HCT116 (cell line): Measurements from ENCODE around the gene SLC41A3. TPM values are rescaled to one million over a fixed set of nuclear protein-coding genes. Genes with fewer than 3 reads are reported as not detected.

ENCODE experiments used
- ATAC-seq: fragments of 200-7000 bp; cut with Tn5 transposase; 2 replicates; pipeline ENCODE4 v1.9.1; 2020; ENCODE audit warnings: mild to moderate bottlenecking, moderate library complexity
- BruUV-seq: library from RNA; stranded (reverse); fragments of 400-500 nt; replicated peaks from 2 replicates; lab custom pipeline; 2021; lab: Mats Ljungman, UMichigan
- CTCF ChIA-PET: fragments of 300-600 bp; sonication (Branson Sonifier 250); formaldehyde crosslinking; loops from one replicate; lab custom pipeline; 2021; ENCODE audit warnings: antibody characterized with exemption; lab: Charles Lee
- POLR2A ChIA-PET: fragments of 300-600, 350-600 bp; sonication (Branson Sonifier 250); formaldehyde crosslinking; loops from one replicate; lab custom pipeline; 2021; ENCODE audit warnings: antibody characterized with exemption; lab: Charles Lee
- RAD21 ChIA-PET, 2 experiments: fragments of 300-600 bp; sonication (Branson Sonifier 250); formaldehyde crosslinking; loops; one replicate each; lab custom pipeline; 2023; ENCODE audit warnings: low total read pairs in 2 of 2; ENCODE audit not compliant: uncharacterized antibody in 2 of 2, unreplicated experiment in 2 of 2, low non-redundant PET in 1 of 2; lab: Charles Lee
- DNase-seq: peaks from one replicate; pipeline ENCODE4 v3.0.0-alpha.2; 2010; ENCODE audit warnings: low read depth, low spot score
- H2AFZ ChIP-seq: fragments of 200-600 bp; shearing (Covaris generic), sonication (generic); 2 replicates; pipeline ENCODE4 v1.6.1; 2017; ENCODE audit warnings: low read depth, mixed run types, mixed read lengths, antibody characterized with exemption, low read length; ENCODE audit not compliant: poor library complexity, severe bottlenecking
- H3K27ac ChIP-seq: 2 replicates; pipeline ENCODE4 v1.5.1; 2012; ENCODE audit warnings: low read depth, low read length
- H3K27me3 ChIP-seq: fragments of 200-600 bp; sonication (generic); 2 replicates; pipeline ENCODE4 v1.6.1; 2016; ENCODE audit warnings: mixed run types, low read length, mixed read lengths; ENCODE audit not compliant: insufficient read depth
- H3K36me3 ChIP-seq, 2 experiments: fragments of 200-500 bp in 1 of 2; fragments of 200-600 bp in 1 of 2; sonication (Bioruptor generic) in 1 of 2; sonication (generic) in 1 of 2; 2 replicates each; pipeline versions ENCODE4 v1.5.1 to v1.6.1; 2014 to 2016; ENCODE audit warnings: low read length in 2 of 2, inconsistent platforms in 1 of 2, mixed read lengths in 1 of 2, mixed run types in 1 of 2; ENCODE audit not compliant: insufficient read depth in 2 of 2, control insufficient read depth in 1 of 2
- H3K4me1 ChIP-seq, 2 experiments: fragments of 200-600 bp in 1 of 2; sonication (generic) in 1 of 2; 2 replicates each; pipeline versions ENCODE4 v1.5.1 to v1.6.1; 2012 to 2017; ENCODE audit warnings: low read length in 2 of 2, inconsistent platforms in 1 of 2, mild to moderate bottlenecking in 1 of 2, mixed read lengths in 1 of 2, mixed run types in 1 of 2, moderate library complexity in 1 of 2; ENCODE audit not compliant: insufficient read depth in 2 of 2, control insufficient read depth in 1 of 2
- H3K4me2 ChIP-seq: fragments of 200-600 bp; sonication (generic); 2 replicates; pipeline ENCODE4 v1.6.1; 2017; ENCODE audit warnings: mixed run types, low read length, mixed read lengths
- H3K4me3 ChIP-seq, 2 experiments: fragments of 200-600 bp in 1 of 2; sonication (generic) in 1 of 2; replicated peaks in 1 of 2; 2 replicates each; pipeline ENCODE4 v1.5.1; 2011 to 2016; ENCODE audit warnings: low read length in 2 of 2, control low read depth in 1 of 2, low read depth in 1 of 2, mild to moderate bottlenecking in 1 of 2, mixed read lengths in 1 of 2, mixed run types in 1 of 2
- H3K79me2 ChIP-seq: fragments of 200-600 bp; sonication (generic); 2 replicates; pipeline ENCODE4 v1.6.1; 2017; ENCODE audit warnings: mild to moderate bottlenecking, mixed run types, low read length, moderate library complexity, mixed read lengths; ENCODE audit not compliant: insufficient read depth
- H3K9ac ChIP-seq: fragments of 200-600 bp; sonication (generic); 2 replicates; pipeline ENCODE4 v1.6.1; 2016; ENCODE audit warnings: low read length, mixed read lengths
- H3K9me2 ChIP-seq: fragments of 200-600 bp; sonication (generic), shearing (Covaris generic); 2 replicates; pipeline ENCODE4 v1.6.1; 2017; ENCODE audit warnings: mixed run types, mild to moderate bottlenecking, moderate library complexity; ENCODE audit not compliant: insufficient read depth
- H3K9me3 ChIP-seq, 2 experiments: fragments of 200-500 bp in 1 of 2; fragments of 200-600 bp in 1 of 2; sonication (Bioruptor generic) in 1 of 2; sonication (generic) in 1 of 2; 2 replicates each; pipeline ENCODE4 v1.6.1; 2014 to 2017; ENCODE audit warnings: low read length in 2 of 2, mixed read lengths in 2 of 2, inconsistent platforms in 1 of 2, low read depth in 1 of 2, mild to moderate bottlenecking in 1 of 2, mixed run types in 1 of 2, moderate library complexity in 1 of 2; ENCODE audit not compliant: control insufficient read depth in 1 of 2, insufficient read depth in 1 of 2
- H4K20me1 ChIP-seq: fragments of 200-600 bp; sonication (generic), shearing (Covaris generic); 2 replicates; pipeline ENCODE4 v1.6.1; 2017; ENCODE audit warnings: mixed run types, mild to moderate bottlenecking, moderate library complexity; ENCODE audit not compliant: insufficient read depth
- CBX3 ChIP-seq: IDR thresholded peaks from 2 replicates; pipeline ENCODE4 v1.6.1; 2012; ENCODE audit warnings: low read depth
- EGR1 ChIP-seq: IDR thresholded peaks from 2 replicates; pipeline ENCODE4 v1.6.1; 2012; ENCODE audit warnings: low read depth
- EZH2phosphoT487 ChIP-seq: fragments of 200-600 bp; IDR thresholded peaks from 2 replicates; pipeline ENCODE4 v1.6.1; 2018; ENCODE audit warnings: antibody characterized with exemption, borderline replicate concordance
- FOSL1 ChIP-seq: IDR thresholded peaks from 2 replicates; pipeline ENCODE4 v1.6.1; 2012; ENCODE audit warnings: low read depth
- POLR2A ChIP-seq: IDR thresholded peaks from 2 replicates; pipeline ENCODE4 v1.7.0; 2011; ENCODE audit warnings: borderline replicate concordance; ENCODE audit not compliant: insufficient read depth, insufficient read length; ENCODE audit errors: extremely low read depth
- POLR2AphosphoS5 ChIP-seq: IDR thresholded peaks from 2 replicates; pipeline ENCODE4 v1.6.1; 2011; ENCODE audit warnings: mild to moderate bottlenecking, low read depth, low read length, moderate library complexity
- SP1 ChIP-seq: IDR thresholded peaks from 2 replicates; pipeline ENCODE4 v1.6.1; 2012; ENCODE audit warnings: low read depth
- SRF ChIP-seq: IDR thresholded peaks from 2 replicates; pipeline ENCODE4 v1.6.1; 2012; ENCODE audit warnings: low read depth
- YY1 ChIP-seq: IDR thresholded peaks from 2 replicates; pipeline ENCODE4 v1.6.1; 2011; ENCODE audit warnings: low read length, low read depth, moderate library complexity, mild to moderate bottlenecking; ENCODE audit not compliant: insufficient replicate concordance; ENCODE audit errors: extremely low read depth
- ZNF274 ChIP-seq: fragments of 200-500 bp; sonication (Bioruptor generic); IDR thresholded peaks from 2 replicates; pipeline ENCODE4 v1.6.1; 2014; ENCODE audit warnings: mild to moderate bottlenecking, low read depth, low read length, inconsistent platforms
- intact Hi-C: fragments of 100-400 bp; cut with micrococcal nuclease; formaldehyde crosslinking; loops from 2 replicates; pipeline ENCODE4 v1.10.0; 2022
- total RNA-seq: library from RNA; stranded (reverse); gene quantifications from one replicate; pipeline ENCODE4 v1.2.1, GENCODE V29; 2021; ENCODE audit not compliant: unreplicated experiment
- TF ChIP-seq, protein P1 (sequence below), 3 experiments: fragments of 200-600 bp in 1 of 3; sonication (generic) in 1 of 3; IDR thresholded peaks in 2 of 3; conservative IDR thresholded peaks in 1 of 3; 2 replicates each; pipeline ENCODE4 v1.5.1; 2012 to 2017; ENCODE audit warnings: low read depth in 2 of 3, low read length in 2 of 3, antibody characterized with exemption in 1 of 3, borderline replicate concordance in 1 of 3, control low read depth in 1 of 3, mild to moderate bottlenecking in 1 of 3, mixed read lengths in 1 of 3, mixed run types in 1 of 3, moderate library complexity in 1 of 3; ENCODE audit not compliant: insufficient read depth in 1 of 3
- TF ChIP-seq, protein P2 (sequence below): IDR thresholded peaks from 2 replicates; pipeline ENCODE4 v1.6.1; 2011; ENCODE audit warnings: mild to moderate bottlenecking, low read length, moderate library complexity; ENCODE audit not compliant: insufficient replicate concordance; ENCODE audit errors: extremely low read depth
- TF ChIP-seq, protein P3 (sequence below): IDR thresholded peaks from 2 replicates; pipeline ENCODE4 v1.6.1; 2012

Gene SLC41A3
- total RNA-seq, 1 experiment from 2014 or later: 45.9 TPM

DNA sequence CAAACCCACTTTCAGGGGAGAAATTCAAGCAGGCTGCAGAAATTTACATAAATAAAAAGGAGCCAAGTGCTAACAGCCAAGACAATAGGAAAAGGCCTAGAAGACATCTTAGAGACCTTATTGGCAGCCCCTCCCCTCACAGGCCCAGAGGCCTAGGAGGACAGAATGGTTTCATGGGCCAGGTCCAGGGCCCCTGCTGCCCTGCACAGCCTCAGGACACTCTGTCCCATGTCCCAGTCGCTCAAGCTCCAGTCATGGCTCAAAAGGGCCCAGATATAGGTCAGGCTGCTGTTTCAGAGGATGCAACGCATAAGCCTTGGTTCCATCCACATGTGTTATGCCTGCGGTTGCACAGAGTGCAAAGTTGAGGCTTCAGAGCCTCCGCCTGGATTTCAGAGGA, 55.8 kb downstream of the SLC41A3 start:
- Histone ChIP-seq H3K4me3 (no peak overlapping the region), H3K27me3 (no peaks in the 10 kb centered on the region), H3K4me1 (no peaks in the 10 kb centered on the region), H3K27ac (no peak overlapping the region), H3K9me3 (peaks cover 7 to 11% of the 10 kb centered on the region in 2 experiments; a peak in 2 of 4 replicates), H3K9ac (no peak overlapping the region), H3K9me2 (no peaks in the 10 kb centered on the region), H3K79me2 (no peaks in the 10 kb centered on the region), H3K36me3 (0 out of 4 replicates have a peak, but pooled peaks cover 0 to 5% of the 10 kb centered on the region in 2 experiments), H3K4me2 (no peak overlapping the region), H4K20me1 (no peaks in the 10 kb centered on the region), H2AFZ (no peak overlapping the region)
- POLR2A ChIA-PET: no interaction called here
- ATAC-seq (no peak), DNase-seq (no peak)
- TF ChIP-seq, protein P1, sequence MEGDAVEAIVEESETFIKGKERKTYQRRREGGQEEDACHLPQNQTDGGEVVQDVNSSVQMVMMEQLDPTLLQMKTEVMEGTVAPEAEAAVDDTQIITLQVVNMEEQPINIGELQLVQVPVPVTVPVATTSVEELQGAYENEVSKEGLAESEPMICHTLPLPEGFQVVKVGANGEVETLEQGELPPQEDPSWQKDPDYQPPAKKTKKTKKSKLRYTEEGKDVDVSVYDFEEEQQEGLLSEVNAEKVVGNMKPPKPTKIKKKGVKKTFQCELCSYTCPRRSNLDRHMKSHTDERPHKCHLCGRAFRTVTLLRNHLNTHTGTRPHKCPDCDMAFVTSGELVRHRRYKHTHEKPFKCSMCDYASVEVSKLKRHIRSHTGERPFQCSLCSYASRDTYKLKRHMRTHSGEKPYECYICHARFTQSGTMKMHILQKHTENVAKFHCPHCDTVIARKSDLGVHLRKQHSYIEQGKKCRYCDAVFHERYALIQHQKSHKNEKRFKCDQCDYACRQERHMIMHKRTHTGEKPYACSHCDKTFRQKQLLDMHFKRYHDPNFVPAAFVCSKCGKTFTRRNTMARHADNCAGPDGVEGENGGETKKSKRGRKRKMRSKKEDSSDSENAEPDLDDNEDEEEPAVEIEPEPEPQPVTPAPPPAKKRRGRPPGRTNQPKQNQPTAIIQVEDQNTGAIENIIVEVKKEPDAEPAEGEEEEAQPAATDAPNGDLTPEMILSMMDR (IDR thresholded peaks at IDR 0.05 in 2 of 3, conservative IDR thresholded peaks at IDR 0.05 in 1 of 3; ENCODE audit: borderline replicate concordance in 1 of 3, insufficient read depth in 1 of 3, low read depth in 2 of 3, low read length in 2 of 3): no peak
- TF ChIP-seq ZNF274 (no peak), EZH2phosphoT487 (no peak)
- CTCF ChIA-PET: no interaction called here
- RAD21 ChIA-PET: no interaction called here
- no TSS peak for BruUV-seq
- intact Hi-C loops: no loop called here

DNA sequence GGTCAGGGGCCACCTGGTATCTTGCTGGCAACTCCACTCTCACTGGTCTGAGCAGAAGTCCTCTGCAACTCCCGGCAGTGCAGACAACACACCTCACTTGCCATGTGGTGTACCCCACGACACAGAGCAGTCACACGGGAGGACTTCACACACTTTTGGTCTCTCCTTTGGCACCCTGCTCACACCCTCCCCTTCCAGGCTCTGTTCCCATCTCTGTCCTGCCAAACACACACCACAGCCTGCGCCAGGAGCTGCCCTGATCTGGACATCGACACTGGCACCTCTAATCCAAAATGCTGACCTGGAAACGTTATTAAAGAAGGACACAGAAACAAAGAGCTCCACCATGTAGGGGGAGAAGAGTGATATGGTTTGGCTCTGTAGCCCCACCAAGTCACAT, 57.2 kb downstream of the SLC41A3 start:
- Histone ChIP-seq H3K36me3 (0 out of 4 replicates have a peak, but pooled peaks cover 0 to 5% of the 10 kb centered on the region in 2 experiments), H3K27ac (no peak overlapping the region), H3K9me2 (no peaks in the 10 kb centered on the region), H3K9ac (no peak overlapping the region), H3K4me1 (no peaks in the 10 kb centered on the region), H4K20me1 (no peaks in the 10 kb centered on the region), H3K79me2 (no peaks in the 10 kb centered on the region), H3K4me2 (no peak overlapping the region), H3K27me3 (no peaks in the 10 kb centered on the region), H3K9me3 (peaks cover 7 to 11% of the 10 kb centered on the region in 2 experiments; a peak in 2 of 4 replicates), H2AFZ (no peak overlapping the region), H3K4me3 (no peak overlapping the region)
- intact Hi-C loops: no loop called here
- ChIA-PET CTCF (no interaction called here), RAD21 (no interaction called here), POLR2A (no interaction called here)
- BruUV-seq: no TSS peak
- ATAC-seq (no peak), DNase-seq (no peak)
- TF ChIP-seq CBX3: no peak
- no peak for TF ChIP-seq FOSL1
- TF ChIP-seq POLR2AphosphoS5: no peak
- no peak for TF ChIP-seq SRF
- TF ChIP-seq, protein P1 (IDR thresholded peaks at IDR 0.05 in 2 of 3, conservative IDR thresholded peaks at IDR 0.05 in 1 of 3; ENCODE audit: borderline replicate concordance in 1 of 3, insufficient read depth in 1 of 3, low read depth in 2 of 3, low read length in 2 of 3): no peak
- TF ChIP-seq, protein P2, sequence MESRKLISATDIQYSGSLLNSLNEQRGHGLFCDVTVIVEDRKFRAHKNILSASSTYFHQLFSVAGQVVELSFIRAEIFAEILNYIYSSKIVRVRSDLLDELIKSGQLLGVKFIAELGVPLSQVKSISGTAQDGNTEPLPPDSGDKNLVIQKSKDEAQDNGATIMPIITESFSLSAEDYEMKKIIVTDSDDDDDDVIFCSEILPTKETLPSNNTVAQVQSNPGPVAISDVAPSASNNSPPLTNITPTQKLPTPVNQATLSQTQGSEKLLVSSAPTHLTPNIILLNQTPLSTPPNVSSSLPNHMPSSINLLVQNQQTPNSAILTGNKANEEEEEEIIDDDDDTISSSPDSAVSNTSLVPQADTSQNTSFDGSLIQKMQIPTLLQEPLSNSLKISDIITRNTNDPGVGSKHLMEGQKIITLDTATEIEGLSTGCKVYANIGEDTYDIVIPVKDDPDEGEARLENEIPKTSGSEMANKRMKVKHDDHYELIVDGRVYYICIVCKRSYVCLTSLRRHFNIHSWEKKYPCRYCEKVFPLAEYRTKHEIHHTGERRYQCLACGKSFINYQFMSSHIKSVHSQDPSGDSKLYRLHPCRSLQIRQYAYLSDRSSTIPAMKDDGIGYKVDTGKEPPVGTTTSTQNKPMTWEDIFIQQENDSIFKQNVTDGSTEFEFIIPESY: no peak
- TF ChIP-seq EGR1: no peak
- TF ChIP-seq EZH2phosphoT487: no peak
- no peak for TF ChIP-seq POLR2A
- no peak for TF ChIP-seq YY1
- TF ChIP-seq, protein P3, sequence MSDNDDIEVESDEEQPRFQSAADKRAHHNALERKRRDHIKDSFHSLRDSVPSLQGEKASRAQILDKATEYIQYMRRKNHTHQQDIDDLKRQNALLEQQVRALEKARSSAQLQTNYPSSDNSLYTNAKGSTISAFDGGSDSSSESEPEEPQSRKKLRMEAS: no peak
- no peak for TF ChIP-seq SP1
